Loucy (cell line): ENCODE results near the gene GOLGA6L10.

Source experiments
- H2AFZ ChIP-seq: fragments of 200-600 bp; sonication (generic); 2 replicates; pipeline ENCODE4 v1.6.0; 2016; ENCODE audit warnings: antibody characterized with exemption, mild to moderate bottlenecking, low read length, moderate library complexity
- H3F3A ChIP-seq: fragments of 200-600 bp; 2 replicates; pipeline ENCODE4 v1.6.0; 2016; ENCODE audit warnings: antibody characterized with exemption, low read depth, mild to moderate bottlenecking
- H3K27me3 ChIP-seq: fragments of 200-600 bp; sonication (generic); 2 replicates; pipeline ENCODE4 v1.6.1; 2014; ENCODE audit warnings: low read length, mild to moderate bottlenecking; ENCODE audit not compliant: insufficient read depth, poor library complexity, severe bottlenecking
- H3K36me3 ChIP-seq: fragments of 200-600 bp; sonication (generic); 2 replicates; pipeline ENCODE4 v1.6.1; 2016; ENCODE audit warnings: low read length; ENCODE audit not compliant: insufficient read depth
- H3K4me1 ChIP-seq: fragments of 200-600 bp; sonication (generic); 2 replicates; pipeline ENCODE4 v1.5.1; 2014; ENCODE audit warnings: low read length, mild to moderate bottlenecking; ENCODE audit not compliant: insufficient read depth, poor library complexity, severe bottlenecking
- H3K4me2 ChIP-seq: fragments of 200-600 bp; sonication (generic); 2 replicates; pipeline ENCODE4 v1.6.0; 2014; ENCODE audit warnings: antibody characterized with exemption, low read length, low read depth, mild to moderate bottlenecking; ENCODE audit not compliant: poor library complexity, severe bottlenecking
- H3K4me3 ChIP-seq: fragments of 200-600 bp; sonication (generic); 2 replicates; pipeline ENCODE4 v1.5.1; 2014; ENCODE audit warnings: low read length, mild to moderate bottlenecking, mixed read lengths; ENCODE audit not compliant: poor library complexity, severe bottlenecking
- H3K79me2 ChIP-seq: fragments of 200-600 bp; sonication (generic); 2 replicates; pipeline ENCODE4 v1.6.1; 2014; ENCODE audit warnings: low read length; ENCODE audit not compliant: insufficient read depth
- H3K9ac ChIP-seq: fragments of 200-600 bp; sonication (generic); 2 replicates; pipeline ENCODE4 v1.6.0; 2014; ENCODE audit warnings: mild to moderate bottlenecking, low read depth, low read length, moderate library complexity; ENCODE audit not compliant: poor library complexity, severe bottlenecking
- H3K9me2 ChIP-seq: fragments of 200-600 bp; sonication (generic); replicated peaks from 2 replicates; pipeline ENCODE4 v1.6.1; 2016; ENCODE audit warnings: low read depth, low read length, mixed read lengths
- H3K9me3 ChIP-seq: fragments of 200-600 bp; sonication (generic); 2 replicates; pipeline ENCODE4 v1.6.1; 2014; ENCODE audit warnings: mild to moderate bottlenecking, antibody characterized with exemption, low read length, low read depth; ENCODE audit not compliant: insufficient read depth
- H4K20me1 ChIP-seq: fragments of 200-600 bp; sonication (generic); 2 replicates; pipeline ENCODE4 v1.6.0; 2014; ENCODE audit warnings: antibody characterized with exemption, low read length, mild to moderate bottlenecking; ENCODE audit not compliant: insufficient read depth, poor library complexity, severe bottlenecking
- EZH2phosphoT487 ChIP-seq: fragments of 200-600 bp; IDR thresholded peaks from 2 replicates; pipeline ENCODE4 v1.6.1; 2018; ENCODE audit warnings: antibody characterized with exemption, mild to moderate bottlenecking, moderate library complexity, borderline replicate concordance
- TF ChIP-seq, protein P1 (sequence below): fragments of 200-600 bp; sonication (generic); conservative IDR thresholded peaks from 2 replicates; pipeline ENCODE4 v1.5.1; 2014; ENCODE audit warnings: mild to moderate bottlenecking, antibody characterized with exemption, low read length

The GOLGA6L10 gene

DNA sequence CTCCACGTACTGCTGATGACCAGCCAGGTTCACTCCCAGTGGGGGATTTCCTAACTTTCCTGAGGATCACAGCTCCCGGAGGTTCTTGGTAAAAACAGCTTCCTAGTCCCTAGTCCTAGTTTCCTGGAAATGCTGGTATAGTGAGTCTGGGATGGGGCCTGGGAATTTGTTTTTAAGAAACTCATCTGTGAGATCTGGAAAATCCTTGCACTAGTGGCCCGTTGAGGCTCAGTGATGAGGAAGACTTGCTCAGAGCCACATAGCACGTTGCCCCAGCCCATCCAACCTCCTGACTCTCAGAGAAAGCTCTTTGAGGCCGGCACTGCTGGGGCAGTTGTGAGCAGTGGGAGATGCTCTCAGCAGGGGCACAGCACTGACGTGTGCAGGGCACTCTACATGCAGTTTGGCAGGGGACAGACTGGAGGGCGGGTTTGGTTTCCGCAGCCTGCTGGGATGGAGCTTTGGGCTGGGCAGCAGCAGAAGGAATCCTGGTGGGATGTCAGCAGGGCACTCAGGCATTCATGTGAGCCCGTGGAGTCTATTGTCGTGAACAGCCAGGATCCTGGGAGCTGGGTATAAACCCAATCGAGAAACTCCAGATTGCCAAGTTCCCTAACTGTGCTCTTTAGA lies 55.1 kb downstream of the GOLGA6L10 start:
- H3K9me2 ChIP-seq: no peaks in the 10 kb centered on the region
- no peak overlapping the region for H3K4me2 ChIP-seq
- no peak overlapping the region for H2AFZ ChIP-seq
- no peak for TF ChIP-seq EZH2phosphoT487
- TF ChIP-seq, protein P1, sequence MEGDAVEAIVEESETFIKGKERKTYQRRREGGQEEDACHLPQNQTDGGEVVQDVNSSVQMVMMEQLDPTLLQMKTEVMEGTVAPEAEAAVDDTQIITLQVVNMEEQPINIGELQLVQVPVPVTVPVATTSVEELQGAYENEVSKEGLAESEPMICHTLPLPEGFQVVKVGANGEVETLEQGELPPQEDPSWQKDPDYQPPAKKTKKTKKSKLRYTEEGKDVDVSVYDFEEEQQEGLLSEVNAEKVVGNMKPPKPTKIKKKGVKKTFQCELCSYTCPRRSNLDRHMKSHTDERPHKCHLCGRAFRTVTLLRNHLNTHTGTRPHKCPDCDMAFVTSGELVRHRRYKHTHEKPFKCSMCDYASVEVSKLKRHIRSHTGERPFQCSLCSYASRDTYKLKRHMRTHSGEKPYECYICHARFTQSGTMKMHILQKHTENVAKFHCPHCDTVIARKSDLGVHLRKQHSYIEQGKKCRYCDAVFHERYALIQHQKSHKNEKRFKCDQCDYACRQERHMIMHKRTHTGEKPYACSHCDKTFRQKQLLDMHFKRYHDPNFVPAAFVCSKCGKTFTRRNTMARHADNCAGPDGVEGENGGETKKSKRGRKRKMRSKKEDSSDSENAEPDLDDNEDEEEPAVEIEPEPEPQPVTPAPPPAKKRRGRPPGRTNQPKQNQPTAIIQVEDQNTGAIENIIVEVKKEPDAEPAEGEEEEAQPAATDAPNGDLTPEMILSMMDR: no peak
- no peaks in the 10 kb centered on the region for H3K9me3 ChIP-seq
- no peak overlapping the region for H3K4me3 ChIP-seq
- no peaks in the 10 kb centered on the region for H3K79me2 ChIP-seq
- no peaks in the 10 kb centered on the region for H4K20me1 ChIP-seq
- H3F3A ChIP-seq: no peaks in the 10 kb centered on the region
- no peaks in the 10 kb centered on the region for H3K36me3 ChIP-seq
- no peaks in the 10 kb centered on the region for H3K4me1 ChIP-seq
- no peak overlapping the region for H3K9ac ChIP-seq
- no peaks in the 10 kb centered on the region for H3K27me3 ChIP-seq

GRCh38 chr15:82292271-82292670 lies 57.0 kb downstream of the GOLGA6L10 start:
- H3K9ac ChIP-seq: no peak overlapping the region
- TF ChIP-seq EZH2phosphoT487: no peak
- TF ChIP-seq, protein P1: no peak
- no peaks in the 10 kb centered on the region for H3K27me3 ChIP-seq
- no peak overlapping the region for H2AFZ ChIP-seq
- H3F3A ChIP-seq: no peaks in the 10 kb centered on the region
- H3K4me3 ChIP-seq: no peak overlapping the region
- no peaks in the 10 kb centered on the region for H3K79me2 ChIP-seq
- no peaks in the 10 kb centered on the region for H3K9me2 ChIP-seq
- H3K4me1 ChIP-seq: no peaks in the 10 kb centered on the region
- no peak overlapping the region for H3K4me2 ChIP-seq
- H4K20me1 ChIP-seq: no peaks in the 10 kb centered on the region
- no peaks in the 10 kb centered on the region for H3K36me3 ChIP-seq
- no peaks in the 10 kb centered on the region for H3K9me3 ChIP-seq
